Smooth muscle cell (in vitro differentiated cells): ENCODE results near the gene PPP3CB. TPM values are rescaled to one million over a fixed set of nuclear protein-coding genes. Genes with fewer than 3 reads are reported as not detected.

Experiments
- DNase-seq: peaks from one replicate; lab custom pipeline; 2025; ENCODE audit not compliant: unreplicated experiment; lab: John Stamatoyannopoulos, UW
- H2AFZ ChIP-seq: fragments of 200-600 bp; sonication (generic); 2 replicates; pipeline ENCODE4 v1.6.0; 2016; ENCODE audit warnings: antibody characterized with exemption, low read depth, mild to moderate bottlenecking
- H3F3A ChIP-seq: fragments of 200-600 bp; sonication (generic); 2 replicates; pipeline ENCODE4 v1.6.0; 2017; ENCODE audit warnings: antibody characterized with exemption, low read depth
- H3K27ac ChIP-seq: fragments of 200-600 bp; sonication (generic); 2 replicates; pipeline ENCODE4 v1.5.1; 2016; ENCODE audit warnings: low read depth, mild to moderate bottlenecking
- H3K27me3 ChIP-seq: fragments of 200-600 bp; sonication (generic); 2 replicates; pipeline ENCODE4 v1.6.1; 2016; ENCODE audit warnings: low read depth, mild to moderate bottlenecking
- H3K36me3 ChIP-seq: fragments of 200-600 bp; sonication (generic); 2 replicates; pipeline ENCODE4 v1.5.1; 2016; ENCODE audit warnings: low read depth
- H3K4me1 ChIP-seq: fragments of 200-600 bp; sonication (generic); 2 replicates; pipeline ENCODE4 v1.5.1; 2016; ENCODE audit warnings: low read depth
- H3K4me2 ChIP-seq: fragments of 200-600 bp; sonication (generic); 2 replicates; pipeline ENCODE4 v1.6.0; 2016; ENCODE audit warnings: mild to moderate bottlenecking
- H3K4me3 ChIP-seq: fragments of 200-600 bp; sonication (generic); 2 replicates; pipeline ENCODE4 v1.5.1; 2016; ENCODE audit warnings: mild to moderate bottlenecking
- H3K79me2 ChIP-seq: fragments of 200-600 bp; sonication (generic); 2 replicates; pipeline ENCODE4 v1.6.0; 2016; ENCODE audit warnings: low read depth, mild to moderate bottlenecking
- H3K9ac ChIP-seq: fragments of 200-600 bp; sonication (generic); 2 replicates; pipeline ENCODE4 v1.6.0; 2016; ENCODE audit warnings: low read depth
- H3K9me3 ChIP-seq: fragments of 200-600 bp; sonication (generic); replicated peaks from 2 replicates; pipeline ENCODE4 v1.5.1; 2016; ENCODE audit warnings: low read depth
- H4K20me1 ChIP-seq: fragments of 200-600 bp; sonication (generic); 2 replicates; pipeline ENCODE4 v1.6.0; 2016; ENCODE audit warnings: low read depth
- WGBS: methylation state at CpG from one replicate; pipeline ENCODE4 v1.1.7; 2016; ENCODE audit warnings: low lambda C conversion rate; 5-methylcytosine and 5-hydroxymethylcytosine counted together
- polyA plus RNA-seq: library from polyadenylated mRNA; unstranded; fragments of >200 nt; fragmentation: Nextera tagmentation; extraction: Ambion mirVana; gene quantifications from 2 replicates; pipeline ENCODE4 v1.2.1, GENCODE V29; 2016
- total RNA-seq: library from RNA; depleted of rRNA; stranded (reverse); fragments of >200 nt; gene quantifications from 2 replicates; pipeline ENCODE4 v1.2.3, GENCODE V29; 2014
- TF ChIP-seq, protein P1 (sequence below): fragments of 200-600 bp; sonication (generic); IDR thresholded peaks from 2 replicates; pipeline ENCODE4 v1.5.1; 2017; ENCODE audit warnings: borderline replicate concordance, mild to moderate bottlenecking, antibody characterized with exemption; ENCODE audit not compliant: insufficient read depth, poor library complexity, severe bottlenecking

PPP3CB gene
- total and polyA plus RNA-seq, 2 experiments from 2014 or later = 14.9 to 61.9 TPM

DNA sequence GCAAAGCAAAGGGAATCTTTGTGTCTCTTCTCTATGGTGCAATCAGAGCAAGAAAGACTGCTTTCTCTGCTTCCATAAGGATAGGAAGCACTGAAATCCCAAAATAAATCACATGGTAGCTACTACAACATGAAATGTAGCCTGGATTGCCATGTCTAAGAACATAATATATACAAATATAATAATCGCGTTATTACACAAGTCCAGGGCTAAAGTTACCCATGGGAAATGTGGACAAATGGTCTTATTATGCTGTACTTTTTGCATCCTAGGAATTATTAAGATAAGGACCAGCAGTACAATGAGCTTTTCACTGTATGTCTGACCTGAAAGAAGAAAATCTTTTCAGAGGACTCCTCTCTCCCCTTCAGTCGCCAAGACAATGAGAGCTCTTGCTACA, 23.5 kb upstream of the PPP3CB start:
- TF ChIP-seq, protein P1, sequence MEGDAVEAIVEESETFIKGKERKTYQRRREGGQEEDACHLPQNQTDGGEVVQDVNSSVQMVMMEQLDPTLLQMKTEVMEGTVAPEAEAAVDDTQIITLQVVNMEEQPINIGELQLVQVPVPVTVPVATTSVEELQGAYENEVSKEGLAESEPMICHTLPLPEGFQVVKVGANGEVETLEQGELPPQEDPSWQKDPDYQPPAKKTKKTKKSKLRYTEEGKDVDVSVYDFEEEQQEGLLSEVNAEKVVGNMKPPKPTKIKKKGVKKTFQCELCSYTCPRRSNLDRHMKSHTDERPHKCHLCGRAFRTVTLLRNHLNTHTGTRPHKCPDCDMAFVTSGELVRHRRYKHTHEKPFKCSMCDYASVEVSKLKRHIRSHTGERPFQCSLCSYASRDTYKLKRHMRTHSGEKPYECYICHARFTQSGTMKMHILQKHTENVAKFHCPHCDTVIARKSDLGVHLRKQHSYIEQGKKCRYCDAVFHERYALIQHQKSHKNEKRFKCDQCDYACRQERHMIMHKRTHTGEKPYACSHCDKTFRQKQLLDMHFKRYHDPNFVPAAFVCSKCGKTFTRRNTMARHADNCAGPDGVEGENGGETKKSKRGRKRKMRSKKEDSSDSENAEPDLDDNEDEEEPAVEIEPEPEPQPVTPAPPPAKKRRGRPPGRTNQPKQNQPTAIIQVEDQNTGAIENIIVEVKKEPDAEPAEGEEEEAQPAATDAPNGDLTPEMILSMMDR = no peak
- H3K4me1 ChIP-seq = no peaks in the 10 kb centered on the region
- H3K27ac ChIP-seq = no peak overlapping the region
- H3K79me2 ChIP-seq = no peaks in the 10 kb centered on the region
- H3K4me2 ChIP-seq = no peak overlapping the region
- DNase-seq = no peak
- WGBS = 93% methylated on average over 3 of the region's 3 CpGs
- no peaks in the 10 kb centered on the region for H3K36me3 ChIP-seq
- H4K20me1 ChIP-seq = no peaks in the 10 kb centered on the region
- no peak overlapping the region for H2AFZ ChIP-seq
- H3K9me3 ChIP-seq = no peaks in the 10 kb centered on the region
- H3K27me3 ChIP-seq = no peaks in the 10 kb centered on the region
- no peak overlapping the region for H3K4me3 ChIP-seq
- no peaks in the 10 kb centered on the region for H3F3A ChIP-seq
- H3K9ac ChIP-seq = no peak overlapping the region

DNA sequence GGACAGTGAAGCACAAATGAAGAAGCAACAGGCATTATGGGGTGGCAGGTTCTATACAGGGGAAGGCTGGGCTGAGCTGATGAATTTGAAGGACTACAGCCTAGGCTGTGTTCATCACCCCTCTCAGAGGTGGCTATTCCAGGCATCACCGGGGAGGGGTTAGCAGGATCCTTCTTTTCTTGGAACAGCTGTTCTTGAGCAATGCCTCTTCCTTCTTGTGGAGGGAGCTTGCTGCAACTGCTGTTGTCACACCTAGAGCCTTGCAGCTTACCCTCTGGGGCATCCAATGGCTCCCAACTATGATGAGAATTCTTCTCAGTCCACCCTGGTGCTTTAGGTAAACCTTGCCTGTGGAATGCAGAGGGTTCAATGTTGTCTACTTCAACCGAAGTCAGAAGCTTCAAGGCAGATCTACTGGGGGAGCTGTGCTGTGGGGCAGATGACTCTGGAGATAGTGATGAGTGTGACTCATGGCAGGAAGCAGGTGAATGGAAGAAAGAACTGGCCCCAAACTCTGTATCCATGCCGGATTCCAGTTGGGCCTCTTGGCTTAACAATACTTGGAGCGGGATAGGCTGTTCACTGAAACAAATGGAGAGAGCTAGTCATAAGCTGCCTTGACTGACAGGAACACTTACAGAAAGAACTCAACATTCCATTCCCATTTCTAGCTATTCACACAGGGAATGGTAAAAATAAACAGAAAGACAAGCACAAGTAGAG, 21.5 kb upstream of the PPP3CB start:
- Histone ChIP-seq H4K20me1 (no peaks in the 10 kb centered on the region), H3K27me3 (no peaks in the 10 kb centered on the region), H3K9ac (no peak overlapping the region), H3F3A (no peaks in the 10 kb centered on the region), H3K4me2 (no peak overlapping the region), H3K9me3 (no peaks in the 10 kb centered on the region), H3K36me3 (no peaks in the 10 kb centered on the region), H3K4me3 (no peak overlapping the region), H2AFZ (no peak overlapping the region), H3K79me2 (no peaks in the 10 kb centered on the region), H3K27ac (no peak overlapping the region), H3K4me1 (no peaks in the 10 kb centered on the region)
- 66% methylated on average over 4 of the region's 4 CpGs for WGBS
- TF ChIP-seq, protein P1 = no peak
- no peak for DNase-seq

DNA sequence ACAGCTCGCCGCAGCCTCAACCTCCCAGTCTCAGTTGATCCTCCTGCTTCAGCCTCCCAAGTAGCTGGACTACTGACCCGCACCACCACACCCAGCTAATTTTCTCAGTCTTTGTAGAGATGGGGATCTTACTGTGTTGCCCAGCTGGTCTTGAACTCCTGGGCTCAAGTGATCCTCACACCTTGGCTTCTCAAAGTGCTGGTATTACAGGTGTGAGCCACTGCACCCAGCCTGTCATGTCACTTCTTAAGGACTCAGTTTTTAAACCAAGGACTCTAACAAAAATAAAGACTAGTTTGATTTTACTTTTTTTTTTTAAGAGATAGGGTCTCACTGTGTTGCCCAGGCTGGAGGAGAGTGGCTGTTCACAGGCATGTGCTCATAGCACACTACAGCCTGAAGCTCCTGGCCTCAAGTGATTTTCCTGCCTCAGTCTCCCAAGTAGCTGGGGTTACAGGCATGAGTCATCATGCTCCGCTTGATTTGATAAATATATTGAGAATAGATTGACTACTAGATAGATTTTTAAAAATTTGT, 16.5 kb upstream of the PPP3CB start:
- Histone ChIP-seq H3K9me3 (no peaks in the 10 kb centered on the region), H2AFZ (no peak overlapping the region), H3K27me3 (no peaks in the 10 kb centered on the region), H3K4me2 (no peak overlapping the region), H3F3A (no peaks in the 10 kb centered on the region), H3K36me3 (no peaks in the 10 kb centered on the region), H3K4me1 (no peaks in the 10 kb centered on the region), H4K20me1 (no peaks in the 10 kb centered on the region), H3K79me2 (no peaks in the 10 kb centered on the region), H3K4me3 (no peak overlapping the region), H3K9ac (no peak overlapping the region), H3K27ac (no peak overlapping the region)
- DNase-seq = no peak
- WGBS = 97% methylated on average over 4 of the region's 4 CpGs
- TF ChIP-seq, protein P1 = no peak

DNA sequence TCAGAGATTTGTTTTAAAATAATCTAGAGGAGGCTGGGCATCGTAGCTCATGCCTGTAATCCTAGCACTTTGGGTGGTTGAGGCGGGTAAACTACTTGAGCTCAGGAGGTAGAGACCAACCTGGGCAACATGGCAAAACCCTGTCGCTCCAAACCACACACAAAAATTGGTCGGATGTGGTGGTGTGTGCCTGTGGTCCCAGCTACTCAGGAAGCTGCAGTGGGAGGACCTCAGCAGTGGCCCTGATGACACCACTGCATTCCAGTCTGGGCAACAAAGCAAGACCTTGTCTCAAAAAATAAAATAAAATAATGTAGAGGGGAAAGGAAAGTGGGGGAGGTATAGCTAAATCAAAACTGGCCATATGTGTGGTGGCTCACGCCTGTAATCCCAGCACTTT, 13.9 kb upstream of the PPP3CB start:
- no peak for DNase-seq
- H3K9ac ChIP-seq = no peak overlapping the region
- H3K9me3 ChIP-seq = no peaks in the 10 kb centered on the region
- H3K27ac ChIP-seq = no peak overlapping the region
- H3K4me2 ChIP-seq = no peak overlapping the region
- H3K4me1 ChIP-seq = no peaks in the 10 kb centered on the region
- WGBS = 98% methylated on average over 5 of the region's 5 CpGs
- H3K79me2 ChIP-seq = no peaks in the 10 kb centered on the region
- no peaks in the 10 kb centered on the region for H3K27me3 ChIP-seq
- no peak overlapping the region for H3K4me3 ChIP-seq
- H3F3A ChIP-seq = no peaks in the 10 kb centered on the region
- H2AFZ ChIP-seq = no peak overlapping the region
- H3K36me3 ChIP-seq = no peaks in the 10 kb centered on the region
- no peaks in the 10 kb centered on the region for H4K20me1 ChIP-seq
- TF ChIP-seq, protein P1 = no peak
